ENCODE data around the gene AMPD3.

DNA sequence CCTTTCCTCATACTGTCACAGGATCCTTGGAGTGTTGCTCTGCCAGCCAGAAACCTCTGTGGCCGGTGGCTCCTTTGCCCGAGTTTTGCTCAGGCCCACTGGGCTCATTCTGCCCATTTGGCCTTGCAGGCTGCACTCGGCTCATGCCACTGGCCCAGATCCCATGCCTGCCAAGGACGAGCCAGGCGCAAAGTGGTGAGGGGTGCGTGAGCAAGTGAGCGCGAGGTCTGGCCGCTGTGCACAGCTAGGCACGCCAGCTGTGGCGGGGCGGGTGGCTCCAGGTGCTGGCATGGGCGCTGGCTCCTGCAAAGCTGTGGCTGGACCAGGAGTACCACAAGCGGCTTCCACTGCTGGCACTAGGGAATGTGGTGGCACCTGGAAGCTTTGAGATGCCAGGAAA lies 88.7 kb downstream of the AMPD3 start:
- TF ChIP-seq, protein P1, sequence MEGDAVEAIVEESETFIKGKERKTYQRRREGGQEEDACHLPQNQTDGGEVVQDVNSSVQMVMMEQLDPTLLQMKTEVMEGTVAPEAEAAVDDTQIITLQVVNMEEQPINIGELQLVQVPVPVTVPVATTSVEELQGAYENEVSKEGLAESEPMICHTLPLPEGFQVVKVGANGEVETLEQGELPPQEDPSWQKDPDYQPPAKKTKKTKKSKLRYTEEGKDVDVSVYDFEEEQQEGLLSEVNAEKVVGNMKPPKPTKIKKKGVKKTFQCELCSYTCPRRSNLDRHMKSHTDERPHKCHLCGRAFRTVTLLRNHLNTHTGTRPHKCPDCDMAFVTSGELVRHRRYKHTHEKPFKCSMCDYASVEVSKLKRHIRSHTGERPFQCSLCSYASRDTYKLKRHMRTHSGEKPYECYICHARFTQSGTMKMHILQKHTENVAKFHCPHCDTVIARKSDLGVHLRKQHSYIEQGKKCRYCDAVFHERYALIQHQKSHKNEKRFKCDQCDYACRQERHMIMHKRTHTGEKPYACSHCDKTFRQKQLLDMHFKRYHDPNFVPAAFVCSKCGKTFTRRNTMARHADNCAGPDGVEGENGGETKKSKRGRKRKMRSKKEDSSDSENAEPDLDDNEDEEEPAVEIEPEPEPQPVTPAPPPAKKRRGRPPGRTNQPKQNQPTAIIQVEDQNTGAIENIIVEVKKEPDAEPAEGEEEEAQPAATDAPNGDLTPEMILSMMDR (IDR thresholded peaks at IDR 0.05; ENCODE audit: low read depth, low read length): no peak
- no peak for TF ChIP-seq EZH2phosphoT487 (IDR thresholded peaks at IDR 0.05; ENCODE audit: low read depth)
